RPMI8226 (cell line): ENCODE results near the gene TAS2R14.

Experiments used
- DNase-seq: peaks from one replicate; pipeline ENCODE4 v3.0.0-alpha.2; 2015

TAS2R14 gene

DNA sequence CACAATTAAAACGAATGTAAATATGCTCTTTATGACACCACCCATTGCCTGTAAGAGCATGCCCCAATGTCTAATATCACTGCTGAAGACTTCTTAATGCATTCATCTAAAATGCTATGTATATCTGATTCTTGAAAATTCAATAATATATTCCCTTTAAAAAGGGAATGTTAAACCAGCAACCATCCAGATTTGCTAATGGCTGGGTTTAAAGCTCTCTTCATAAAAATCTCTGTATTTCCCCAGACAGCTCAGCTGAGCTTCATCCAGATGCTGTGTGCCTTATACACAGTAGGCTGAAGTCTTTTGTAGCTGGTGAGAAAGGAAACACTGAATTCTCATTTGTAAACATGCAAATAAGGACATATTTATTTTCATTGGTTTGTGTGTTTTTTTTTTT, at the start of gene TAS2R14:
Gene TAS2R14, minus strand, starts transcription at position 101 of the 400 bp plus-strand sequence. Its CDS starts 56 bp downstream, at position 45.
- DNase-seq: no peak

- DNase-seq: no peak
Measured at GRCh38 chr12:10986812-10987211, 47.7 kb upstream of the TAS2R14 start, which contains the start of gene TAS2R50. Gene TAS2R50 (minus strand): TSS chr12:10986912. CDS start chr12:10986860, 52 bp downstream.

GRCh38 chr12:10982244-10982643, 43.2 kb upstream of the TAS2R14 start:
- DNase-seq: no peak

DNA sequence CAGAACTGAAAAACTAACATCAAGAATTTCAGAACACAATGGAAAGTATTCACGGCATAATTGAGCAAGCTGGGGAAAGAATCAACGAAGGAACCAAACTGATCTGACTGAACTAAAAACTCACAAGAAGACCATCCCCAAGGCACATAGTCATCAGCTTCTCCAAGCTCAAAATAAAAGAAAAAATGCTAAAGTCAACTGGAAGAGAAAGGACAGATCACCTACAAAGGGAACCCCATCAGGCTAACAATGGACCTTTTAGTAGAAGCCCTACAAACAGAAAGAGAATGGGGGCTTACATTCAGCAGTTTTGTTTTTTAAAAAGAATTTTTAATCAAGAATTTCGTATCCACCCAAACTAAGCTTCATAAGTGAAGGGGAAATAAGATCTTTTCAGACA, 35.9 kb upstream of the TAS2R14 start:
- no peak for DNase-seq

DNA sequence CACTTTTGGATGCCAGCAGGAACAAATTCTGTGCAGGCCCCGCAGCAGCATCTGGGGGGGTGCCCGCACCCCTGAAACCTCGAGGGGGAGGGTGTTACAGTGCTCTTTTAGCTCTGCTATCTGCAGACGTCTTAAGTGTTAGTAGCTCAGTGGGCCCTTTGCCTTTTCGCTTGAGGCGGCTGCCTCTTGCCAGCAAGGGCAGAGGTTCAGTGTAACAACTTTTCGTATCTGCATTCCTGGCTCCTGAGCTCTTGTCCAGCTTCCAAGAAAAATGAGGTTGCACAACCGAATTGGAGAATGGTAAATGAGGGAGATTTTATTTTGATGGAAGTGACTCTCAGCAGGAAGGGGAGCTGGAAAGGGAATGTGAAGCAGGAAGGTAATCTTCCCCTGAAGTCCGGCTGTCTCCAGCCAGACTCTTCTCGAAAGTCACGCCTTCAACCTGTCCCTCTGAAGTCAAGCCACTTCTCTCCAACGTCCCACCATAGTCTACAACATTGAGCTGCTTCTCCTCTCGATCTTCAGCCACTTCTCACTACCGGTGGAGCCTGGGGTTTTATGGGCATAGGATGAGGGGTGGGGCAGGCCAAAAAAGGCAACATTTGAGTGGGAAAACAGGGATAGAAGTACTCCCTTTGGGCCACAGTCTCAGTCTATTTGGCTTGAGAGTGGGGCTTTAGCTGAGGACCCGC, 29.8 kb upstream of the TAS2R14 start:
- no peak for DNase-seq

- DNase-seq: no peak
Measured at GRCh38 chr12:10967409-10967808, 28.3 kb upstream of the TAS2R14 start.

GRCh38 chr12:10966314-10966713, 27.3 kb upstream of the TAS2R14 start:
- no peak for DNase-seq

DNA sequence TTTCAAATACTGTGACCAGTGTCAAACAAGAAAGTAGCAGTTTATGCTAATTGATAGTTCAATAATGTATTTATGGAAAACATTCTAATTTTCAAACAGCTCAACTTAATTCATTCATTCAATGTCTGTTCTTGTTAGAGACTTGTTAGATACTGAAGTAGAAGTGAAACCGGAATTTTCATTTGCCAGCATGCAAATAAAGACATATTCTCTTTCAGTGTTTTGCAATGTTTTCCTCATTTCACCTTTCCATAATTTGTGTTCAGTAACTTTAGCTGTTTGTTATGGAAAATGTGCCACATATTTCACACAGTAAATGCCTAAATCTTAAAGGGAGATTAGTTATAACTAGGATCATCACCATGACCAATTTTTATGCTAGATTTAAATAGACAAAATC, 26.4 kb upstream of the TAS2R14 start:
- DNase-seq: no peak

DNA sequence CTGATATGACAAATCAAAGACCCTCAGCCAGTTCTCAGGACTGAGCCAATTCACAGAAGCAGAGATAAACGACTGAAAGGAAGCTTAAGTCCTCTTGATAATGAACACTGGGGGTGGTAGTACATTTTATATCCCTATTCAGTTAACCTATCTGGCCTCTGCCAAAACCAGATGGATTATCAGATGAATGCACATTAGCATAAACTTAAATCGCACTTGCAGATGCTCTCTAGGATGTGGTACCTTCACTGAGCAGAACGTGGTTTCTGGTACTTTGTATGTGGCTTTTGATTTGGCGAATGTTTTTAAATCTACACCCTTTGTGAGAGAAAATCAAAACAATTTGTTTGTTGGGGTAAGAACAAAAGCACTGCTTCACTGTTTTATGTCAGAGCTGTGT, 21.1 kb upstream of the TAS2R14 start:
- DNase-seq: no peak

GRCh38 chr12:10959804-10960203, 20.7 kb upstream of the TAS2R14 start:
- DNase-seq: no peak

- DNase-seq: no peak
Measured at GRCh38 chr12:10957741-10958140, 18.7 kb upstream of the TAS2R14 start.

DNA sequence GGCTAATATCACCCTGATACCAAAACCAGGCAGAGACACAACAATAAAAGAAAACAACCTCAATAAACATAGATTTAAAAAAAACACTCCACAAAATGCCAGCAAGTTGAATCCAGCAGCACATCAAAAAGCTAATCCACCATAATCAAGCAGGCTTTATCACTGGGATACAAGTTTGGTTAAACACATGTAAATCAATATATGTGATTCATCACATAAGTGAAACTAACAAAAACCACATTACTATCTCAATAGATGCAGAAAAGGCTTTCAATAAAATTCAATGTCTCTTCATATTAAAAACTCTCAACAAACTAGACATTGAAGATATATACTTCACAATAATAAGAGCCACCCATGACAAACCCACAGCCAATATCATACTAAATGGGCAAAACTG, 17.0 kb upstream of the TAS2R14 start:
- DNase-seq: no peak

- DNase-seq: no peak
Measured at GRCh38 chr12:10952645-10953044, 13.6 kb upstream of the TAS2R14 start.

GRCh38 chr12:10943167-10943566, 4.1 kb upstream of the TAS2R14 start:
- DNase-seq: no peak

GRCh38 chr12:10941916-10942607, 3.0 kb upstream of the TAS2R14 start:
- DNase-seq: peak; percentile 81

GRCh38 chr12:10941369-10941768, 2.3 kb upstream of the TAS2R14 start:
- DNase-seq: no peak

GRCh38 chr12:10940389-10940788, 1.3 kb upstream of the TAS2R14 start:
- no peak for DNase-seq

- no peak for DNase-seq
Measured at GRCh38 chr12:10936506-10936905, 2.6 kb downstream of the TAS2R14 start.

GRCh38 chr12:10928746-10929286, 10.2 kb downstream of the TAS2R14 start, which contains the start of gene PRH2:
Gene PRH2 (plus strand): TSS chr12:10929236. CDS start chr12:10929274, 38 bp downstream.
- no peak for DNase-seq

DNA sequence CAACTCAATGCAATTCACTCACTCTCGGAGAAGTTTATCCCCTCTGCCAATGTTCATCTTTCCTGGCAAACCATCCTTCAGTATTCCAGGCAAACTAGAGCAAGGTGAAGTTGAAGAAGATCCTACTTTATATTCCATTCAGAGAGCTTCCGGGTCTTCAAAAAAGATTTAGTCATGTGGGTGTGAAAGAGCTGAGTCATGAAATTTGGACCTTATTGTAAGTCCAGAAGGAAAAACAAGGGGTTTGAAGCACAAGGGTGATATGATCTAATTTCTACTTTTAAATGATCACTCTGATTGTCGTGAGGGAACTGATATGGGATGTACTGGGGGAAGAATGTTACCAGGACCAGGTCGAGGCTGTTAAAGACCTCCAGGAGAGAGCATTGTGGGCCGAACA, 12.8 kb downstream of the TAS2R14 start:
- DNase-seq: no peak

DNA sequence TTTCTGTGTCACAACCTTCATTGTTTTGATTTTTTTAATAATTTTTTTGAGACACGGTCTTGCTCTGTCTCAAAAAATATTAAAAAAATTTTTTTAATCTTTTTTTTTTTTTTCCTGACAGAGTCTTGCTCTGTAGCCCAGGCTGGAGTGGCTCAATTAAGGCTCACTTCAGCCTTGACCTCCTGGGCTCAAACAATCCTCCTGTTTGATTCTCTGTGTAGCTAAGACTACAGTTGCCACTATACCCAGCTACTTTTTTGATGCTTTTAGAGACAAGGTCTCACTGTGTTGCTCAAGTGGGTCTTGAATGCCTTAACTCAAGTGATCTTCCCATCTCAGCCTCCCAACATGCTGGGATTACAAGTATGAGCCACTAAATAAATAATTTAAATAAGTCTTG, 19.3 kb downstream of the TAS2R14 start:
- no peak for DNase-seq

GRCh38 chr12:10910380-10910779, 28.7 kb downstream of the TAS2R14 start:
- no peak for DNase-seq

DNA sequence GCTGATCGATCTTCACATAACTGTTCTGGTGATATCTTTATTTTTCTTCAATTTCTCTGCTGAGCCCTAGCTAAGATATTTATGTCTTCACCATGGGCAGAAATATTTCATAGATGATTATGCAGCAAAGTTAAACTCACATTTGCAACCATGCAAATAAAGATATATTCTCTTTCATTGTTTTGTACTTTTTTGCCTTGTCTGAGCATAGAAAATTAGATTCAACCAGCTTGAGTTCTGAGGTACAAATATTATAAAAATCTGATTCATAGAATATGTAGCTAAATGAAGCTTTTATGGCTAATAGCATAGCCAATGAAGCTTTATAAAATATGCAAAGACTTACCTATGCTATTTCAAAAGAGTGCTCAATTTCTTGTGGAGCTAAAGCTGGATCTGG, 29.6 kb downstream of the TAS2R14 start, which contains the start of gene TAS2R13:
Gene TAS2R13, minus strand, starts transcription at position 101 of the 400 bp plus-strand sequence. CDS start 264 bp downstream, outside the sequence.
- no peak for DNase-seq

DNA sequence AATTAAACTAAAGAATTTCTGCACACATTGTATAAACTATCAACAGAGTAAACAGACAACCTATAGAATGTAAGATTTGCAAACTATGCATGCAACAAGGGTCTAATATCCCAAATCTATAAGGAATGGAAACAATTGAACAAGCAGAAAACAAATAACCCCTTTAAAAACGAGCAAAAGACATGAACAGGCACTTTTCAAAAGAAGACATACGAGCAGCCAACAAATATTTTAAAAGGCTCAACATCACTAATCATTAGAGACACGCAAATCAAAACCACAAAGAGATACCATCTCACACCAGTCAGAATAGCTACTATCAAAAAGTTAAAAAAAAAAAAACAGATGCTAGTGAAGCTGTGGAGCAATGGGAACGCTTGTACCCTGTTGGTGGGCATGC, 34.4 kb downstream of the TAS2R14 start:
- DNase-seq: no peak
